Stimulated activated CD4-positive, alpha-beta T cell treated with anti-CD3 and anti-CD28 coated beads, Interleukin-1b, Interleukin-23, amount 100 ng/mL, for 1 hour (primary cell): ENCODE results near the gene PTGDR2.

Experiments used
- DNase-seq, 2 donors: peaks; one replicate each; pipeline ENCODE4 v3.0.0-alpha.2; 2020; ENCODE audit warnings: low read depth in 2 of 2

The PTGDR2 gene

GRCh38 chr11:60874421-60875365 is 18.9 kb upstream of the PTGDR2 start:
- DNase-seq, result no peak

GRCh38 chr11:60873533-60873932 is 17.8 kb upstream of the PTGDR2 start:
- no peak for DNase-seq

GRCh38 chr11:60872961-60873524 is 17.3 kb upstream of the PTGDR2 start:
- no peak for DNase-seq

GRCh38 chr11:60872124-60872960 is 16.6 kb upstream of the PTGDR2 start:
- DNase-seq, result no peak

- no peak for DNase-seq
These were observed 15.8 kb upstream of the PTGDR2 start for GRCh38 chr11:60871378-60872061.

GRCh38 chr11:60870733-60871377 is 15.1 kb upstream of the PTGDR2 start:
- no peak for DNase-seq

GRCh38 chr11:60870276-60870675 is 14.5 kb upstream of the PTGDR2 start:
- no peak for DNase-seq

GRCh38 chr11:60869451-60869825 is 13.7 kb upstream of the PTGDR2 start:
- DNase-seq, result no peak

- no peak for DNase-seq
These were observed 13.1 kb upstream of the PTGDR2 start for GRCh38 chr11:60868682-60869450.

- DNase-seq, result no peak
These were observed 12.3 kb upstream of the PTGDR2 start for GRCh38 chr11:60867871-60868681.

- DNase-seq, result no peak
These were observed 11.4 kb upstream of the PTGDR2 start, which contains the start of gene ZP1 for GRCh38 chr11:60866911-60867870. Gene ZP1, plus strand, starts transcription at chr11:60867542. Its CDS starts 20 bp downstream, at chr11:60867562.

- DNase-seq, result no peak
These were observed 9.2 kb upstream of the PTGDR2 start for GRCh38 chr11:60864856-60865513.

- DNase-seq, result no peak
These were observed 8.1 kb upstream of the PTGDR2 start for GRCh38 chr11:60863550-60864521.

- DNase-seq, result no peak
These were observed 6.4 kb upstream of the PTGDR2 start for GRCh38 chr11:60862171-60862570.

- no peak for DNase-seq
These were observed 5.2 kb upstream of the PTGDR2 start for GRCh38 chr11:60860943-60861342.

- DNase-seq, result no peak
These were observed 4.0 kb upstream of the PTGDR2 start for GRCh38 chr11:60859616-60860250.
